SU-DHL-6 (cell line): Measurements from ENCODE around the gene RBM19.

Experiments
- H2AFZ ChIP-seq: fragments of 200-600 bp; sonication (generic); 2 replicates; pipeline ENCODE4 v1.6.1; 2014; ENCODE audit warnings: low read depth, mild to moderate bottlenecking, moderate library complexity, mixed read lengths, antibody characterized with exemption, low read length; ENCODE audit not compliant: severe bottlenecking
- H3F3A ChIP-seq: fragments of 200-600 bp; shearing (Covaris generic); 2 replicates; pipeline ENCODE4 v1.6.0; 2016; ENCODE audit warnings: antibody characterized with exemption, mild to moderate bottlenecking; ENCODE audit not compliant: insufficient read depth
- H3K27ac ChIP-seq: fragments of 200-600 bp; sonication (generic); 2 replicates; pipeline ENCODE4 v1.5.1; 2016; ENCODE audit warnings: low read depth, mild to moderate bottlenecking, low read length, moderate library complexity, mixed read lengths
- H3K27me3 ChIP-seq: fragments of 200-600 bp; sonication (generic), shearing (Covaris generic); 2 replicates; pipeline ENCODE4 v1.6.0; 2014; ENCODE audit warnings: mild to moderate bottlenecking, low read length
- H3K36me3 ChIP-seq: fragments of 200-600 bp; sonication (generic); 2 replicates; pipeline ENCODE4 v1.6.1; 2014; ENCODE audit warnings: mild to moderate bottlenecking, low read length, mixed read lengths
- H3K4me2 ChIP-seq: fragments of 300-600, 200-600 bp; shearing (Covaris generic), sonication (generic); 2 replicates; pipeline ENCODE4 v1.6.0; 2014; ENCODE audit warnings: low read length, low read depth, mild to moderate bottlenecking; ENCODE audit not compliant: poor library complexity, severe bottlenecking
- H3K4me3 ChIP-seq: fragments of 200-600 bp; sonication (generic); 2 replicates; pipeline ENCODE4 v1.5.1; 2014; ENCODE audit warnings: antibody characterized with exemption, low read length, mild to moderate bottlenecking, mixed read lengths; ENCODE audit not compliant: insufficient read depth, poor library complexity, severe bottlenecking
- H3K79me2 ChIP-seq: fragments of 200-600 bp; sonication (generic); 2 replicates; pipeline ENCODE4 v1.6.1; 2014; ENCODE audit warnings: mild to moderate bottlenecking, low read length, moderate library complexity; ENCODE audit not compliant: insufficient read depth
- H3K9ac ChIP-seq: fragments of 200-600 bp; sonication (generic); 2 replicates; pipeline ENCODE4 v1.7.0; 2014; ENCODE audit warnings: mild to moderate bottlenecking, low read length
- H3K9me2 ChIP-seq: fragments of 200-600 bp; sonication (generic); replicated peaks from 2 replicates; pipeline ENCODE4 v1.6.1; 2014; ENCODE audit warnings: low read length; ENCODE audit not compliant: insufficient read depth
- H3K9me3 ChIP-seq: fragments of 200-600 bp; sonication (generic); 2 replicates; pipeline ENCODE4 v1.6.1; 2014; ENCODE audit warnings: low read length, mixed read lengths; ENCODE audit not compliant: insufficient read depth
- H4K20me1 ChIP-seq: fragments of 200-600 bp; sonication (generic); 2 replicates; pipeline ENCODE4 v1.6.1; 2014; ENCODE audit warnings: low read depth, mild to moderate bottlenecking, antibody characterized with exemption, low read length, moderate library complexity, mixed read lengths
- CTCF ChIP-seq: fragments of 200-600 bp; sonication (generic); IDR thresholded peaks from one replicate; pipeline ENCODE4 v1.5.1; 2017; ENCODE audit warnings: antibody characterized with exemption, mild to moderate bottlenecking, low read length, moderate library complexity; ENCODE audit not compliant: insufficient read depth, poor library complexity, severe bottlenecking
- EZH2phosphoT487 ChIP-seq: fragments of 200-600 bp; sonication (generic), shearing (Covaris generic); conservative IDR thresholded peaks from 2 replicates; pipeline ENCODE4 v1.6.1; 2018; ENCODE audit warnings: mild to moderate bottlenecking, antibody characterized with exemption, low read length, moderate library complexity, mixed read lengths

The RBM19 gene

DNA sequence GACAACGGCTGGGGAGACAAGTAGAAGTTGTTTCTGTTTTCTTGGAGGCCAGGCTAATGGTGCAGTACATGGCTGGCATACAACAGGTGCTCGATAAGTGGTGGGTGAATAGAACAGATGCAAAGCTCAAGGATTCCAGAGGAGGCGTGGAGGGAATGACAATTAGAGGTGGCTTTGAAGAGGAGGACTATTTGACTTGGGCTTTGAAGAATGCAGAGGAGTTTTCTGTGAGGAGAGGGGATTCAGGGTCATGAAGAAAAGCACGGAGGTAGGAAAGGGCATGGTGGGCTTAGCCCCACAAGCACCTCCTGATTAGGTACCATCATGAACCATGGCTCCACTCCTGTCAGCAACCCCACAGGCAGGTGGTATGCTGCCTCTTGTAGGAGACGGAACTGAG is 142.3 kb downstream of the RBM19 start:
- Histone ChIP-seq H3K9me3 (no peaks in the 10 kb centered on the region), H3K27me3 (no peaks in the 10 kb centered on the region), H3K36me3 (no peaks in the 10 kb centered on the region), H3K9ac (no peak overlapping the region), H3K4me2 (no peak overlapping the region), H3K27ac (no peak overlapping the region), H3K4me3 (no peak overlapping the region), H3K79me2 (no peaks in the 10 kb centered on the region), H3K9me2 (no peaks in the 10 kb centered on the region), H4K20me1 (no peaks in the 10 kb centered on the region), H3F3A (no peaks in the 10 kb centered on the region), H2AFZ (no peak overlapping the region)
- no peak for TF ChIP-seq EZH2phosphoT487
- no peak for TF ChIP-seq CTCF

DNA sequence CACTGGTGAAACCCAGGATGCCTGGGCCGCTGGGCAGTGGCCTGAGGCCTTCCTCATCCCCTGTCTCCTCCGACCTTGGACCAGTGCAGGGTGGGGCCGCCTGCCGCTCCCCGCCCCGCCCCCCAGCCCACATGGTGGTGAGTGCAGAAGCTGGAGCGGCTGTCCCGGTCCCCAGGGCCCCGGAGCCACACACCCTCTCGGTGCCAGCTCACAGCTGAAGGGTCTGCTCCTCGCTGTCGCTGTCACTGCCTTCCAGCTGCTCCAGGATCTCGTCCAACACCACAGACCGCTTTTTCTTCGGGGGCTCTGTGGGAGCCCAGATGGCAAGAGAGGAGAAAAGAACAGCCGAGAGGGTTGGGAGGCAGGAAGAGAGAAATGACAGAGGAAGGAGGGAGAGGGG is 143.1 kb downstream of the RBM19 start:
- H3K27me3 ChIP-seq: no peaks in the 10 kb centered on the region
- no peaks in the 10 kb centered on the region for H3K79me2 ChIP-seq
- no peak overlapping the region for H2AFZ ChIP-seq
- no peak overlapping the region for H3K4me3 ChIP-seq
- H3K36me3 ChIP-seq: no peaks in the 10 kb centered on the region
- H3K9me2 ChIP-seq: no peaks in the 10 kb centered on the region
- no peaks in the 10 kb centered on the region for H3K9me3 ChIP-seq
- H4K20me1 ChIP-seq: no peaks in the 10 kb centered on the region
- H3K9ac ChIP-seq: no peak overlapping the region
- no peaks in the 10 kb centered on the region for H3F3A ChIP-seq
- TF ChIP-seq EZH2phosphoT487 (no peak), CTCF (no peak)
- no peak overlapping the region for H3K27ac ChIP-seq
- H3K4me2 ChIP-seq: no peak overlapping the region

DNA sequence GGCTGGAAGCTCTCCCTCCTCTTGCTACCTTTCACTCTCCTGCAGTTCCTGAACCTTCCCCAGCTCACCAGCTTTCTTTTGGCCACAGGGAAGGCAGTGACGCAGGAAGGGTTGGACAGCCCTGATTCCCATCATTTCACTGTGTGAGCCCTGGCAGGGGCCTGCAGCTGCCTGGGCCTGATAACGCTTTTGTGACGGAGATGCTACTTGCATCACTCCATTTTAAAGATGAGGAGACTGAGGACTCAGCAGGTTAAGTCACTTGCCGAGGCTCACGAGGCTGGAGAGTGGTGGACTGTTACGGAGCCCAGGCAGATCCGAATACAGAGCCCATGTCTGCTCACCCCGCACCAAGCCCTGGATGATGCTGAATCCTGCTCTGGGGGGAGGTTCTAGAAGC is 145.3 kb downstream of the RBM19 start:
- Histone ChIP-seq H3K9me3 (no peaks in the 10 kb centered on the region), H3F3A (no peaks in the 10 kb centered on the region), H3K36me3 (no peaks in the 10 kb centered on the region), H2AFZ (no peak overlapping the region), H3K27me3 (no peaks in the 10 kb centered on the region), H4K20me1 (no peaks in the 10 kb centered on the region), H3K4me2 (no peak overlapping the region), H3K27ac (no peak overlapping the region), H3K9ac (no peak overlapping the region), H3K79me2 (no peaks in the 10 kb centered on the region), H3K9me2 (no peaks in the 10 kb centered on the region), H3K4me3 (no peak overlapping the region)
- TF ChIP-seq EZH2phosphoT487 (no peak), CTCF (no peak)

- H3K9ac ChIP-seq: no peak overlapping the region
- H2AFZ ChIP-seq: no peak overlapping the region
These were observed 145.8 kb downstream of the RBM19 start for GRCh38 chr12:113820309-113820708.

More at GRCh38 chr12:113820309-113820708, 145.8 kb downstream of the RBM19 start:
- H3K4me3 ChIP-seq: no peak overlapping the region
- H3F3A ChIP-seq: no peaks in the 10 kb centered on the region
- TF ChIP-seq CTCF: no peak
- no peak for TF ChIP-seq EZH2phosphoT487
- no peak overlapping the region for H3K4me2 ChIP-seq
- no peaks in the 10 kb centered on the region for H3K36me3 ChIP-seq
- H4K20me1 ChIP-seq: no peaks in the 10 kb centered on the region
- H3K27ac ChIP-seq: no peak overlapping the region
- no peaks in the 10 kb centered on the region for H3K9me3 ChIP-seq
- no peaks in the 10 kb centered on the region for H3K79me2 ChIP-seq
- no peaks in the 10 kb centered on the region for H3K27me3 ChIP-seq
- no peaks in the 10 kb centered on the region for H3K9me2 ChIP-seq
